SK-MEL-5 (cell line): ENCODE data around the gene RANBP3. TPM values are rescaled to one million over a fixed set of nuclear protein-coding genes. Genes with fewer than 3 reads are reported as not detected.
A peak's percentile ranks its signal among the peaks of the same experiment; 100 is the strongest.
"Not testable (repeated sequence)": the region's sequence is repeated elsewhere in the genome, so short reads cannot be mapped to it uniquely, and the experiment has no call there.

Experiments used
- DNase-seq: peaks from one replicate; pipeline ENCODE4 v3.0.0-alpha.2; 2016; ENCODE audit warnings: low read depth, low spot score
- in situ Hi-C: cut with HindIII; loops from 2 replicates; pipeline ENCODE4 v1.10.0; 2016; ENCODE audit warnings: low sequenced_read_pairs, high pct_unique_total_duplicates, low pct_unique_long_range_greater_than_20kb
- polyA plus RNA-seq, 2 experiments: library from polyadenylated mRNA; depleted of rRNA; stranded (reverse); fragments of >200 nt; gene quantifications; 2 replicates each; pipeline ENCODE4 v1.2.3, GENCODE V29; 2015
- total RNA-seq: library from RNA; depleted of rRNA; stranded (reverse); fragments of >200 nt; shearing (Covaris generic); gene quantifications from 2 replicates; pipeline ENCODE4 v1.2.3, GENCODE V29; 2014; rRNA removed

The RANBP3 gene, protein sequence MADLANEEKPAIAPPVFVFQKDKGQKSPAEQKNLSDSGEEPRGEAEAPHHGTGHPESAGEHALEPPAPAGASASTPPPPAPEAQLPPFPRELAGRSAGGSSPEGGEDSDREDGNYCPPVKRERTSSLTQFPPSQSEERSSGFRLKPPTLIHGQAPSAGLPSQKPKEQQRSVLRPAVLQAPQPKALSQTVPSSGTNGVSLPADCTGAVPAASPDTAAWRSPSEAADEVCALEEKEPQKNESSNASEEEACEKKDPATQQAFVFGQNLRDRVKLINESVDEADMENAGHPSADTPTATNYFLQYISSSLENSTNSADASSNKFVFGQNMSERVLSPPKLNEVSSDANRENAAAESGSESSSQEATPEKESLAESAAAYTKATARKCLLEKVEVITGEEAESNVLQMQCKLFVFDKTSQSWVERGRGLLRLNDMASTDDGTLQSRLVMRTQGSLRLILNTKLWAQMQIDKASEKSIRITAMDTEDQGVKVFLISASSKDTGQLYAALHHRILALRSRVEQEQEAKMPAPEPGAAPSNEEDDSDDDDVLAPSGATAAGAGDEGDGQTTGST
- 26.7 and 35.7 TPM in 2 replicates for total RNA-seq
- polyA plus RNA-seq (2015; cell fraction: cytosol; rRNA removed): 53.3 and 55.2 TPM in 2 replicates
- polyA plus RNA-seq (2015; cell fraction: nucleus; rRNA removed): 25.3 and 31.6 TPM in 2 replicates

DNA sequence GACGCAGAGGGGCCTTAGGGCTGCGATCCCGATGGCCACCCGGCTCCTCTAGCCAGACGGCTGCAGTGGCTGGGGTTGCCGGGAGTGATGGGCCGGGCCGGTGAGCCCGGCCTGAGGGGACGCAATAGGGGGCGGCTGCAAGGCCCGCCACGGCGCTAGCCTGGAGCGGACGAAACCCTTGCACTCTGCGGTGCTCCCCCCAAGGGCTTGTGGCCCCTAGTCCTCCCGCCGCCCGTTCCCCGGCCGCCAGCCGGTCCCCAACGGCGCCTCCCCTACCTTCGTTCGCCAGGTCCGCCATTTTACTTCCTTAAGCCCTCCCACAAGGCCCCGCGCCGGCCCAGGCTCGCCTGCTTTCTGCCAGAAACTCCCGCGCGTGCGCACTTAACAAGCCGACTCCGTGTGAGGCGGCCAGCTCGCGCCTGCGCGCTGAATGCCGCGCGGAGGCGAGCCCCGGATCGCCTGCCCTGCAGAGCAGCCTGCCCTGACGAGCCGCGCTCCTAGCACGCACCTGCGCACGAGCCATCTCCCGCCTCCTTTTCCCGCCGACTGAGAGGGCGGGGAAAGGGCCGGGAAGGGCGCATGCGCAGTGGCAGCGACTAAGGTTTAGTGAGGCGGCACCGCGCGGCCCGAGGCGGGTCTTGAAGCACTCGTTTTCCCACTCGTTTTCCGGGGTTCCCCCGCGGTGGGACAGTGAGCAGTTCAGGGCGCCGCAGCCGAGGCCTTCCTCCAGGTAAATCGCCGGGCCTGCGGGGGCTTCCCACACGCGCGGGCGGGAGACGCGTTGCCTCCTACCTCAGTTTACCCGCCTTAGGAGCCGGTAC is at the start of gene RANBP3:
Gene RANBP3, minus strand, starts transcription at position 356 of the 821 bp plus-strand sequence. Its CDS starts 58 bp downstream, at position 298.
- in situ Hi-C loops: no loop called here
- DNase-seq: peak; percentile 97

DNA sequence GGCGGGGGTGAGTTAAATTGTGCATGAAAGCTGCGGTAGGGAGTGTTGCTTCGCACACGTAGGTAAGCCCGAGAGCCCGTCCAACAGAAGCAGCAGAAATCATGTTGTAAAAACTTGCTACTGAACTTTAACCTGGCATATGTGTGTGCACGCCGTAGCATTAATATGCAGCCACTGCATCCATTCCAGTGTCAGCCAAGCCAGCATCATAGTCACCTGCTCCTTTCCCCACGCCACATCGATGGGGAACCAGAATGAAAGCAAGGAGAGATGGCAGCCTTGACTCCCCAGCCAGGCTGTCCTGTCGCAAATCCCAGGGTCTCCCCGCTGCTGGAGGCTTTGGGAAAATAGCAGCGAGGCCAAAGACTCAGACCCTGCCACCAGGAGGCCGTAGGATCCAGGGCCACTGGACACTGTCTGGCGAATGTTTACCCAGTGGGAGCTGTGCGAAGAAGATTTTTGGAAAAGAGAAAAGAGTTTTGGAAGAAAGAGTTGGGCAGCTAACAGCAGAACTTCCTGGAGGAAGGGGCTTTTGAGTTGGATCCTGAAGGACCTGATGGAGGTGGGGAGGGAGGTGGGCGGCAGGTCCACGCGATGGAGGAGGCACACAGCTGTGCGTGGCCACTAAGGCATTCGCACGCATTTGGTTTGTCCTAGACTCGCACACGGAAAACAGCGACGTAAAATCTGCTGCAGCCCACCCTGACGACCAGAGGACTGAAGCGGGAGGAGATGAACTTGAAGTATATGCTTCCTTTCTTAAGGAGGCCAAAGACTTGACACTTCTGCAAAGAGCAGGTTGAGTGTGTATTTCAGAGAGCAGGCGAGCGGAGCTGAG is 48.7 kb upstream of the RANBP3 start:
- in situ Hi-C loops: no loop called here
- DNase-seq: no peak

DNA sequence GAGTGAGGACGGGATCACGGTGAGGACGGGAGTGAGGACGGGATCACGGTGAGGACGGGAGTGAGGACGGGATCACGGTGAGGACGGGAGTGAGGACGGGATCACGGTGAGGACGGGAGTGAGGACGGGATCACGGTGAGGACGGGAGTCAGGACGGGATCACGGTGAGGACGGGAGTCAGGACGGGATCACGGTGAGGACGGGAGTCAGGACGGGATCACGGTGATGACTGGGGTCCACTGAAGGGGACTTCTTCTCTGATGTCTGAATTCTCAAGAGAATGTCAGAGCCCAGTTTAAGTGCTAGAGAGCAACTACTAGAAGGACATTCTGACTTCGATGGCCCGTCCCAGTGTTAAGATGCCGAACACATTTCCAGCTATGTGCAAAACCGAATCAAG is 46.8 kb upstream of the RANBP3 start:
- DNase-seq, in situ Hi-C loops: not testable (repeated sequence)

DNA sequence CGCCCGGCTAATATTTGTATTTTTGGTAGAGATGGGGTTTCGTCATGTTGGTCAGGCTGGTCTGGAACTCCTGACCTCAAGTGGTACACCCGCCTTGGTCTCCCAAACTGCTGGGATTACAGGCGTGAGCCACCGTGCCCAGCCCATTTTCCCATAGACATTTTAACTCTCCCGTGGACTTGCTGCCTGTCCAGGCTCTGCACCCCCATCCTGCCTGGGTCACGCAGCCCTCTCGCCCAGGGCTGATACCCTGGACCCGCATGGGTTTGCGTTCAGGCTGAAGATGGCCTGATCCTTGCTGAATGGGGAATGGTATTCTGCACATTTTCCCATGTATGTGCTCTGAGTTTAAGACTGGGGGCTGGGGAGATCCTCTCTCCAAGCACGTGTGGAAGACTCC is 46.0 kb upstream of the RANBP3 start:
- DNase-seq: no peak
- in situ Hi-C loops: no loop called here

DNA sequence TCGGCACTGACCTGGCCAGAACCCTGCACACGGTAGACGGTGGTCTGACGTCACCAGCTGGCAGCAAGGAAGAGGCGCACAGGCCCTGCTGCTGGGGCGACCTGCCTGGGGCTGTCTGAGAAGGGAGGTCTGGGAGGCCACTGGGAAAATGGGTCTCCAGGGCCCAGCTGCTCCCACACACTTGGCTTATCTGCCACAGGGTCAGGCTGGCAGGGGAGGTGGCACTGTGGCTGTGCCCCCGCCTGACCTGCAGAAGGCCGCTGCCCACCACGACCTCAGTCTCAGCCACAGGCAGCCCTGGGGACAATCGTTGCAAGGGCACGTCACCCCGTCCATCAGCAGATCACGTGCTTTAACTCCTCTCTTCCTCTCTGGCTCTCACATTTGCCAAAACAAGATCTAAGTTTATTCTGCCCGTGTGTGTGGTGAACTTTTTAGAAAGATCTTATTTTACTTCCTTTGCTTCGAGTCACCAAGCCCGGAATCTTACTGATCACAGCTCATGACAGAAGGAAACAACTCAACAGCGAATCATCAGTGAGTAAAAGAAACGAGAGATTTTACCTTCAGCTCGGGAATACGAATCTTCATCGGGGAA is 45.2 kb upstream of the RANBP3 start:
- in situ Hi-C loops: no loop called here
- DNase-seq: no peak

- no peak for DNase-seq
- in situ Hi-C loops: no loop called here
Measured at GRCh38 chr19:6022570-6023064, 44.7 kb upstream of the RANBP3 start.

DNA sequence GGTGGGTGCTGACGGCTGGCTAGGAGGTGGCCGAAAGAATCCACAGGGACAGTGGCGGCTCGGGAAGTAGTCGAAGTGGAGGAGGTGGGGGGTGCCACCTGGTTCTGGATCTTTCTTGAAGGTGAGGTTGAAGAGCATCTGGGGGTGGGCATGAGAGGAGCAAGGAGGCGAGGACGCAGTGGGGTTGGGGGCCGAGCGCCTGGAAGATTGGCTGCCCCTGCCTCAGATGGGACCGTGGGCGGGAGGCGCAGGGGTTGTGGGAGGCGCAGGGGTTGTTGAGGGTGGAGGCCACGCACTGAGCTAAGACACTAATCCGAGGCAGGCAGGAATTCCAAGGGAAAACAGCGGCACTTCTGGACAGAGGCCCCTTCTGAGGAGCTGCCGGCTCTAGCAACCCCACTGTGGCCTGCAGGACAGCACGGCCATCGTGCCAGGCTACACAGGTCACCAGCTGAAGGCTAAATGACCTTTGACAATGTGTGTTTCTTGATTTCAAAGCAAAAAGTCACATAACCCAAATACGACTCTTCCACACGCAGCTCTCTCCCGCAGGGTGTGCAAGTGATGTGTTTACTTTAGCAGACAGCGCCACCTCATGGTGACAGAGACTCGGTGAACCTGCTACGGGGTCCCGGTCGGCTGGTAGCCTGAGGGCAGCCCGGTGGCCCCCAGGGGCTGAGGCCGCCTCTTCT is 44.1 kb upstream of the RANBP3 start:
- in situ Hi-C loops: no loop called here

GRCh38 chr19:6020972-6021805 is 43.2 kb upstream of the RANBP3 start:
- no peak for DNase-seq
- in situ Hi-C loops: no loop called here

More for the DNA sequence above, 44.1 kb upstream of the RANBP3 start:
- peak; percentile 79 for DNase-seq

- no peak for DNase-seq
Measured at GRCh38 chr19:6020166-6020882, 42.4 kb upstream of the RANBP3 start.

DNA sequence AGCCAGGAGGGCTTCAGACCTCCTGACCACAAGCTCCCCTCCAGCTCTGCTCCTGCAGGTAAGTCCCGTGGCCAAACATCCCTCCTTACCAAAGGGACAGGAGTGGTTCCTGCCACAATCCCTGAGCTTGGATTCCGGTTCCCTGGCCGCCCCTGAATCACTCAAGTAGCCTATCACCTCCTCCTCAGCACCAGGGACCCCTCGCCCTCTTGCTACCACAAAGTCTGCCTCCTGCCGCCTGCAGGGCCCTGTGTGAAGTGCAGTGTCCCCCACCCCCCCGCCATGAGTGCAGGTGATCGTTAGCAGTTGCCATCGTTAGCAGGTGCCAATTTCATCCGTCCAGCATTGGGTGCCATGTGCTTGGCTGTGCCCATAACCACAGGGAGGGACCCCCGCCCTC is 40.8 kb upstream of the RANBP3 start:
- no peak for DNase-seq
- in situ Hi-C loops: no loop called here

More at GRCh38 chr19:6020166-6020882, 42.4 kb upstream of the RANBP3 start:
- in situ Hi-C loops: no loop called here

GRCh38 chr19:6017576-6017975 is 39.6 kb upstream of the RANBP3 start:
- in situ Hi-C loops: no loop called here
- no peak for DNase-seq

GRCh38 chr19:6015841-6016545 is 38.1 kb upstream of the RANBP3 start:
- no peak for DNase-seq
- in situ Hi-C loops: no loop called here

- DNase-seq: no peak
- in situ Hi-C loops: no loop called here
Measured at GRCh38 chr19:6014551-6015135, 36.7 kb upstream of the RANBP3 start.
